GM23338 (cell line): ENCODE results near the gene ING1. TPM values are rescaled to one million over a fixed set of nuclear protein-coding genes. Genes with fewer than 3 reads are reported as not detected.
A peak's percentile ranks its signal among the peaks of the same experiment; 100 is the strongest.

Experiments
- ATAC-seq: fragments of 200-7000 bp; cut with Tn5 transposase; 3 replicates; pipeline ENCODE4 v1.9.1; 2020
- DNase-seq: peaks from one replicate; pipeline ENCODE4 v3.0.0-alpha.2; 2015; ENCODE audit warnings: low spot score
- H2AFZ ChIP-seq: fragments of 200-600 bp; sonication (generic); 2 replicates; pipeline ENCODE4 v1.8.0; 2016; ENCODE audit warnings: antibody characterized with exemption, mild to moderate bottlenecking, moderate library complexity
- H3F3A ChIP-seq: fragments of 200-600 bp; sonication (generic); replicated peaks from 2 replicates; pipeline ENCODE4 v1.8.0; 2017; ENCODE audit warnings: antibody characterized with exemption, mixed run types, low read depth
- H3K27ac ChIP-seq: fragments of 200-600 bp; sonication (generic); 2 replicates; pipeline ENCODE4 v1.6.1; 2016; ENCODE audit warnings: low read depth
- H3K27me3 ChIP-seq: fragments of 200-600 bp; sonication (generic); 2 replicates; pipeline ENCODE4 v1.8.0; 2016; ENCODE audit warnings: mild to moderate bottlenecking, mixed run types, moderate library complexity; ENCODE audit not compliant: insufficient read depth
- H3K36me3 ChIP-seq: fragments of 200-600 bp; sonication (generic); 2 replicates; pipeline ENCODE4 v1.8.0; 2016; ENCODE audit warnings: mild to moderate bottlenecking; ENCODE audit not compliant: insufficient read depth
- H3K4me1 ChIP-seq: fragments of 200-600 bp; sonication (generic); 2 replicates; pipeline ENCODE4 v1.8.0; 2016; ENCODE audit warnings: mild to moderate bottlenecking, moderate library complexity; ENCODE audit not compliant: insufficient read depth
- H3K4me2 ChIP-seq: fragments of 200-600 bp; sonication (generic); 2 replicates; pipeline ENCODE4 v1.7.1; 2017; ENCODE audit warnings: mixed run types
- H3K4me3 ChIP-seq: fragments of 200-600 bp; sonication (generic); 2 replicates; pipeline ENCODE4 v1.6.1; 2016; ENCODE audit warnings: mixed run types
- H3K79me2 ChIP-seq: fragments of 200-600 bp; sonication (generic); replicated peaks from 2 replicates; pipeline ENCODE4 v1.8.0; 2017; ENCODE audit warnings: mild to moderate bottlenecking; ENCODE audit not compliant: insufficient read depth
- H3K9me2 ChIP-seq: fragments of 200-600 bp; sonication (generic); 2 replicates; pipeline ENCODE4 v1.8.0; 2017; ENCODE audit not compliant: insufficient read depth
- H4K20me1 ChIP-seq: fragments of 200-600 bp; sonication (generic); replicated peaks from 2 replicates; pipeline ENCODE4 v1.8.0; 2017; ENCODE audit warnings: mild to moderate bottlenecking; ENCODE audit not compliant: insufficient read depth
- H3K27ac Mint-ChIP-seq: 2 replicates; pipeline ENCODE4 v1.8.0; 2020; ENCODE audit warnings: inconsistent platforms, mild to moderate bottlenecking, moderate library complexity, mixed read lengths
- H3K27me3 Mint-ChIP-seq: 3 replicates; pipeline ENCODE4 v1.8.0; 2022; ENCODE audit warnings: low read depth, mild to moderate bottlenecking, moderate library complexity, mixed read lengths, inconsistent platforms; ENCODE audit not compliant: insufficient read depth, poor library complexity
- H3K36me3 Mint-ChIP-seq: 3 replicates; pipeline ENCODE4 v1.8.0; 2021; ENCODE audit warnings: low read depth, mild to moderate bottlenecking, inconsistent platforms, moderate library complexity, mixed read lengths
- H3K4me1 Mint-ChIP-seq: 3 replicates; pipeline ENCODE4 v1.8.0; 2020; ENCODE audit warnings: mild to moderate bottlenecking, inconsistent platforms, mixed read lengths
- H3K4me3 Mint-ChIP-seq: 3 replicates; pipeline ENCODE4 v1.8.0; 2021; ENCODE audit warnings: moderate library complexity, mild to moderate bottlenecking, inconsistent platforms, mixed read lengths
- H3K9me3 Mint-ChIP-seq: 3 replicates; pipeline ENCODE4 v1.8.0; 2020; ENCODE audit warnings: moderate library complexity, mild to moderate bottlenecking, inconsistent platforms, mixed read lengths
- CREB1 ChIP-seq: fragments of 250-450 bp; sonication (Bioruptor Pico); IDR thresholded peaks from 2 replicates; pipeline ENCODE4 v1.5.0; 2020; ENCODE audit warnings: low read depth, mild to moderate bottlenecking, moderate library complexity
- CTCF ChIP-seq, 2 experiments: fragments of 200-600 bp in 1 of 2; sonication (generic) in 1 of 2; conservative IDR thresholded peaks; 2 replicates each; pipeline versions ENCODE4 v1.5.1 to v1.6.1; 2016 to 2017; ENCODE audit warnings: antibody characterized with exemption in 2 of 2, low read depth in 2 of 2, mild to moderate bottlenecking in 2 of 2, moderate library complexity in 1 of 2
- ETS1 ChIP-seq: IDR thresholded peaks from 2 replicates; pipeline ENCODE4 v1.6.1; 2016; ENCODE audit warnings: antibody characterized with exemption
- EZH2 ChIP-seq: fragments of 200-600 bp; sonication (generic); IDR thresholded peaks from one replicate; pipeline ENCODE4 v1.8.0; 2017; ENCODE audit warnings: antibody characterized with exemption, mild to moderate bottlenecking, low read depth; ENCODE audit not compliant: unreplicated experiment
- EZH2phosphoT487 ChIP-seq: fragments of 200-600 bp; sonication (generic); IDR thresholded peaks from one replicate; pipeline ENCODE4 v1.8.1; 2018; ENCODE audit warnings: antibody characterized with exemption; ENCODE audit not compliant: unreplicated experiment
- JUNB ChIP-seq: IDR thresholded peaks from one replicate; pipeline ENCODE4 v1.6.1; 2016; ENCODE audit warnings: antibody characterized with exemption; ENCODE audit not compliant: unreplicated experiment
- NANOG ChIP-seq: IDR thresholded peaks from 2 replicates; pipeline ENCODE4 v1.6.1; 2016; ENCODE audit warnings: antibody characterized with exemption, borderline replicate concordance
- POLR2AphosphoS5 ChIP-seq: IDR thresholded peaks from 2 replicates; pipeline ENCODE4 v1.6.1; 2016; ENCODE audit warnings: antibody characterized with exemption, low read depth
- REST ChIP-seq: IDR thresholded peaks from one replicate; pipeline ENCODE4 v1.6.1; 2018; ENCODE audit warnings: antibody characterized with exemption; ENCODE audit not compliant: unreplicated experiment
- STAT1 ChIP-seq: IDR thresholded peaks from one replicate; pipeline ENCODE4 v1.6.1; 2016; ENCODE audit warnings: antibody characterized with exemption; ENCODE audit not compliant: unreplicated experiment
- ZNF114 ChIP-seq: fragments of 250-450 bp; sonication (Bioruptor Pico); IDR thresholded peaks from 2 replicates; pipeline ENCODE4 v1.5.0; 2020; ENCODE audit warnings: mild to moderate bottlenecking, moderate library complexity
- ZNF331 ChIP-seq: fragments of 250-450 bp; sonication (Bioruptor Pico); IDR thresholded peaks from 2 replicates; pipeline ENCODE4 v1.5.0; 2020; ENCODE audit warnings: low read depth, mild to moderate bottlenecking, moderate library complexity
- ZNF462 ChIP-seq: fragments of 250-450 bp; sonication (Bioruptor Pico); IDR thresholded peaks from 2 replicates; pipeline ENCODE4 v1.5.0; 2020; ENCODE audit warnings: mild to moderate bottlenecking, moderate library complexity
- polyA plus RNA-seq: library from polyadenylated mRNA; unstranded; fragments of >200 nt; fragmentation: Nextera tagmentation; extraction: Ambion mirVana; gene quantifications from 2 replicates; pipeline ENCODE4 v1.2.1, GENCODE V29; 2016
- total RNA-seq: library from RNA; depleted of rRNA; stranded (reverse); fragments of >200 nt; shearing (Covaris generic); gene quantifications from 2 replicates; pipeline ENCODE4 v1.2.3, GENCODE V29; 2014

The ING1 gene
- total and polyA plus RNA-seq, 2 experiments from 2014 or later: 27.4 to 34.4 TPM

GRCh38 chr13:110723598-110723997, 10.1 kb downstream of the ING1 start:
- Histone ChIP-seq H3F3A (0 out of 2 replicates have a peak, but pooled peaks cover 5% of the 10 kb centered on the region), H3K4me3 (no peak overlapping the region), H4K20me1 (peaks cover 19% of the 10 kb centered on the region), H2AFZ (no peak overlapping the region), H3K9me2 (no peaks in the 10 kb centered on the region), H3K4me1 (no peaks in the 10 kb centered on the region), H3K79me2 (peaks cover 49% of the 10 kb centered on the region), H3K36me3 (no peaks in the 10 kb centered on the region; the same call in 1 of the 2 replicates), H3K27me3 (no peaks in the 10 kb centered on the region), H3K27ac (peak overlapping the region; percentile 76), H3K4me2 (no peak overlapping the region)
- no peak for TF ChIP-seq ZNF114 (CRISPR knock-in tag)
- TF ChIP-seq EZH2phosphoT487: no peak
- TF ChIP-seq CTCF (conservative IDR thresholded peaks at IDR 0.05; ENCODE audit: low read depth in 2 of 2): no peak
- TF ChIP-seq ZNF331: no peak
- no peak for TF ChIP-seq STAT1
- no peak for TF ChIP-seq ETS1
- no peak for TF ChIP-seq REST
- no peak for TF ChIP-seq NANOG
- TF ChIP-seq CREB1 (CRISPR knock-in tag): no peak
- TF ChIP-seq POLR2AphosphoS5: no peak
- no peak for TF ChIP-seq ZNF462 (CRISPR knock-in tag)
- no peak for TF ChIP-seq EZH2
- no peak for TF ChIP-seq JUNB
- Mint-ChIP-seq H3K4me1 (no peaks in the 10 kb centered on the region; the same call in 2 of the 3 replicates), H3K27ac (peak overlapping the region; percentile 23; the same call in 1 of the 2 replicates), H3K36me3 (peaks cover 20% of the 10 kb centered on the region), H3K9me3 (no peaks in the 10 kb centered on the region), H3K4me3 (no peak overlapping the region), H3K27me3 (no peaks in the 10 kb centered on the region)
- DNase-seq (no peak), ATAC-seq (no peak)
